GM19035 (cell line): ENCODE data around the gene AMZ2.
"Not testable (repeated sequence)": the region's sequence is repeated elsewhere in the genome, so short reads cannot be mapped to it uniquely, and the experiment has no call there.

Experiments used
- ATAC-seq: cut with Tn5 transposase; IDR thresholded peaks from one replicate; pipeline ENCODE4 v1.9.1; 2021; ENCODE audit not compliant: unreplicated experiment

Gene AMZ2

GRCh38 chr17:68219429-68219828 is 28.4 kb upstream of the AMZ2 start:
- ATAC-seq = not testable (repeated sequence)

DNA sequence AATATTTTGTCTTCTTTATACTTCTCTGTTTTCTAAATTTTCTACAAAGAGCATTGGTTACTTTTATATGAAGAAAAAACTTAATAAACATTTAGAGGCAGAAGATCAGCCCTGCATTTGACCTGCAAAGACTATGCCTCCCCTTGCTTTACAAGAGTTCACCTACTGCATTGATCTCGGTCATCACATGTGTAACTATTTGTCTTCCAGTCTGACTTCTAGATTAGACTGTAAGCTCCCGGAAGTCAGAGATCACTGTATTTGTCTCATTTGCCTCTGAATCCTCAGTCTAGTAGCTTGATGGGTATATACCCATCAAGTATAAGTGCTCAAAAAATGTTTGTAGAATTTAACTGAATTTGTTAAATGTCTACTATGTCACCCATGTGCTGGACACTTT is 27.7 kb upstream of the AMZ2 start:
- ATAC-seq = not testable (repeated sequence)

DNA sequence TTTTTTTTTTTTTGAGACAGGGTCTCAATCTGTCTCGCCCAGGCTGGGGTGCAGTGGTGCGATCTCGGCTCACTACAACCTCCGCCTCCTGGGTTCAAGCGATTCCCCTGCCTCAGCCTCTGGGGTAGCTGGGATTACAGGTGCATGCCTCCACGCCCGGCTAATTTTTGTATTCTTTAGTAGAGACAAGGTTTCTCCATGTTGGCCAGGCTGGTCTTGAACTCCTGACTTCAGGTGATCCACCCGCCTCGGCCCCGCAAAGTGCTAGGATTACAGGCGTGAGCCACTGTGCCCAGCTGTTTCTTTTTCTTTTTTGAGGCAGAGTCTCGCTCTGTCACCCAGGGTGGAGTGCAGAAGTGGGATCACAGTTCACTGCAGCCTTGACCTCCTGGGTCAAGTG is 27.1 kb upstream of the AMZ2 start:
- not testable (repeated sequence) for ATAC-seq

GRCh38 chr17:68221786-68222185 is 26.1 kb upstream of the AMZ2 start:
- no peak for ATAC-seq

DNA sequence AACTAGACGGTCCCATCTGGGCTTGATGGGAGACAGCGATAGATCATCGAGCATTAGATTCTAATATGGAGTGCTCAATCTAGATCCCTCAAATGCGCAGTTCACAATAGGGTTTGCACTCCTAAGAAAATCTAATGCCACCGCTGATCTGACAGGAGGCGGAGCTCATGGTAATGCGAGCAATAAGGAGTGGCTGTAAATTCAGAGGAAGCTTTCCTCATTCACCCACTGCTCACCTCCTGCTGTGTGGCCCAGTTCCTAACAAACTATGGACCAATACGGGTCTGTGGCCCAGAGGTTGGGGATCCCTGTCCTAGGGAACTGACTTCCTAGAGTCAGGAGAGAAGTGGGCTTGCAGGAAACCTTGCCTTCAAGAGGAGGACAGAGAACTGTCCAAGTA is 25.2 kb upstream of the AMZ2 start:
- ATAC-seq = no peak

- not testable (repeated sequence) for ATAC-seq
Measured at GRCh38 chr17:68225055-68225454, 22.8 kb upstream of the AMZ2 start.

DNA sequence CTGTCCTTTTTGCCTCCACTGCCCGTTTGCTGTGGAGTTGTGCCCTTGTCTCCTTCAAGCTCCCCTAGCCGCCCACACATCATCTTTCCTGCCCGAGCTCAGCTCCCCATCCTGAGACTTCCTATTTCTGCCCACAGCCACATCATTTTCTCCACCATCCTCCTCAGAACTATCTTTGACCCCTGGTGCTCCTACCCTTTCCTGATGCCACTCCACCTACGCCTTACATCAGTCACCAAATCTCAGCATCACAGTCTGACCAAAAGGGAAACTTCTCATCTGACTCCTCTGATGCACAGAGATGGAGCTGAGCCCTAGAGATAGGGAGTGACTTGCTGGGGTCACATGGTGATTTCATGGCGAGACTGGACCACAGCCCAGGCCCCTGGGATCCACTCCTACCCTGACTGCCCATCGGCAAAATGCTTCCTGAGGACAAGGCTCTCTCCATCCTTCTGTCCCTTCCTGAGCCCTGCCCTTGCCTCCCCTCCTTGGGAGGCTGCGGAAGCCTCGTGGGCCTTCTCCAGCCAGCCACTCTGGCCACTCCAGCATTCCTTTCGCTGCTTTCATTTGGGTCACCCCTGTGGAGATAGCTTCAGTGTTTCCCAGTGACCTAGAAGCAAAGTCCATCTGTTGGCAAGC is 19.7 kb upstream of the AMZ2 start:
- not testable (repeated sequence) for ATAC-seq

DNA sequence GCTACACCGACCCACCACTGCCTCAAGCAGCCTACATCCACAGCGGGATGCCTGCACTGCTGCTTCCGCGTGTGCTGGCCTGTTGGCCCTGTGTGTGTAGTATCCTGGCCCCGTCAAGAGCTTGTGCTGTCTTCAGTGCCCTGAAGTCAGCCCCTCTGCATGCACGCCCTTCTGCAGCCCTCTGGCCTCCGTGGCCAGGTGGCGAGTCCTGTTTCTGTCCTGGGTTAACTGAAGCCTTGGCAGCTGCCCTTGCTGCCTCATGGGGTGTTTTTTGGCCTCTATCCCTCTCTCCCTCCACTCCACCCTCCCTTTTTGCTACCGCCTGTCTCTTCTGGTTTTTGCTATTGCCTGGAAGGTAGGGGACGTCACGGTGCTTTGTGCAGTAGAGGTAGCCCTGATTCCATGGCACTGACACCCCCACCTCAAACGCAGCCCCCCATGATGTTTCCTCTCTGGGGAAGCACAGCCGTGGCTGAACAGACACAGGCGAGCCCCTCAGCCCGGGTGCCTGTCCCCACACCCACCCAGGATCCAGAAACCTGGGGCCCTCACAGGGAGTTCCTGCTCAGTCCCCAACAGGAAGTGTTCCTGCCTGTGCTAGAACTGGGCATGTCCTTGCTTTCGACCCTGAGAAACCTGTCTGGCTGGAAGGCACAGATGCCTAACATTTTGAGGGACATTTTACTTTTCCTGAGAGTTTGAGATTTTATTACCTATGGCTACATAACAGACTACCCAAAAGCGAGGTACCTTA is 18.8 kb upstream of the AMZ2 start:
- no peak for ATAC-seq

GRCh38 chr17:68229619-68230018 is 18.2 kb upstream of the AMZ2 start:
- no peak for ATAC-seq

- not testable (repeated sequence) for ATAC-seq
Measured at GRCh38 chr17:68231131-68231530, 16.7 kb upstream of the AMZ2 start.

GRCh38 chr17:68231541-68231940 is 16.3 kb upstream of the AMZ2 start:
- ATAC-seq = no peak

DNA sequence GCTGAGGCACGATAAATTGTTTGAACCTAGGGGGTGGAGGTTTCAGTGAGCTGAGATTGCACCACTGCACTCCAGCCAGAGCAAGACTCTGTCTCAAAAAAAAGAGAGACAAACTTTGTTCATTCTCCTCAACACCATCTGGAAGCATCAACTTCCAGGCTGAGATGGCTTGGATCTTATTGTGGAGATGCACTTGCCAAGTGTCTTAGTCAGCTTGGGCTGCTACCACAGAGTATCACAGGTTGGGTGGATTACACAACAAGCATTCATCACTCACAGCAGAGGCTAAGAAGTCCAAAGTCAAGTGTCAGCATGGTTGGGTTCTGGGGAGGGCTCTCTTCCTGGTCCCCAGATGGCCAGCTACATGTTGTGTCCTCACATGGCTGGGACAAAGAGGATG is 15.1 kb upstream of the AMZ2 start:
- not testable (repeated sequence) for ATAC-seq

GRCh38 chr17:68234726-68235335 is 13.0 kb upstream of the AMZ2 start:
- not testable (repeated sequence) for ATAC-seq

- ATAC-seq = not testable (repeated sequence)
Measured at GRCh38 chr17:68235336-68235791, 12.5 kb upstream of the AMZ2 start.

DNA sequence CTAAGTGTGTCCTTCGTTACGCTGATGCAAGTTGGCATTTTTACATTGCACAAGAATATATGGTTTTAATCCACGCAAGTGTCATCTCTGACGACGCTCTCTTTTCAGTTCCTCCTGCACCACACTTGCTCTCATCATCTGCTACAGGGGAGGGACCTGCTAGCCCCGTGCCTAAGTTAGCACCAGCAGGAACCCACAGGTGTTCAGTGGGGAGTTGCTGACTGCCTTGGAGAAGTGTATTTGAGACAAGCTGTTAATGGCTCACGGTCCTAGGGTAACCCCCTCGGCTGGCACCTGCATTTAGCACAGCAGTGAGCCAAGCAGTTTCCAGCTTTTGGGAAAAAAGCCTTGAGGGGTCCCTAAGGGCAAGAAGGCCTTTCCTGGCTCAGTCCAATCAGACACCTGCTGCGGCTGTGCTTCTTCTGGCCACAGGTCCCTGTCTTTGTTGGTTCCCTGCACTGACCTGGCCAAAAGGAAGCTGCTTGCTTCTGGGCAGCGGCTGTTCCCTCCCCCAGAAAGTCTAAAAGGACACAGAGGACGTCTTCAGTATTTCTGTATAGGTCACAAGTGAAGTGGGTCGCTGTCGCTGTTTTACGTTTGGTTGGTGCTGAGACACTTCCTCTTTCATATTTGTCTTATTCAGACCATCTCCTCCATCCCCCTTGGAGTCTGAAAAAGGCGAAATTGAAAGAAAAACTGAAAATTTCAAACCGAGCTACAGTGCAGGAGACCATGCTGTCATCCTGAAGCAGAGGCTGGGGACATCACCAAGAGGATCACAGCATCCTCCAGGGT is 10.3 kb upstream of the AMZ2 start:
- peak; percentile 78 for ATAC-seq

GRCh38 chr17:68238164-68238870 is 9.5 kb upstream of the AMZ2 start:
- peak; percentile 5 for ATAC-seq

DNA sequence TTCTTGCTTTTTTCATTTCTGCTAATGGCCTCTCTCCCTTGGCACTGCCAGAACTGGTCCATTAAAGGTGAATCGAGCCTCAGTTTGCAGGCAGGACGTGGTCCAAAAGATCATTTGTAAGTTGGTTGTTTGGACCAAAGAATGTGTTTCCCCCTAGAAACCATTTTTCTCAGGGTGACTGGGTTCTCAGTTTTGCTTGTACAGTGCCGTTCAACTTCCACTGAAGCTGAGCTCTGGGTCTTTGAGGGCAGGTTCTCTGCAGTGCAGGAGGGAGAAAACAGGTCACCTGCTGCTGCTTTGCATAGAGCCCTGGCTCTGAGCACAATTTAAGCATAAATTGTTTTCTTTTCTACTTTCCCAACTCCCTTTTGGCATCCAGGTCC is 9.0 kb upstream of the AMZ2 start:
- ATAC-seq = no peak

DNA sequence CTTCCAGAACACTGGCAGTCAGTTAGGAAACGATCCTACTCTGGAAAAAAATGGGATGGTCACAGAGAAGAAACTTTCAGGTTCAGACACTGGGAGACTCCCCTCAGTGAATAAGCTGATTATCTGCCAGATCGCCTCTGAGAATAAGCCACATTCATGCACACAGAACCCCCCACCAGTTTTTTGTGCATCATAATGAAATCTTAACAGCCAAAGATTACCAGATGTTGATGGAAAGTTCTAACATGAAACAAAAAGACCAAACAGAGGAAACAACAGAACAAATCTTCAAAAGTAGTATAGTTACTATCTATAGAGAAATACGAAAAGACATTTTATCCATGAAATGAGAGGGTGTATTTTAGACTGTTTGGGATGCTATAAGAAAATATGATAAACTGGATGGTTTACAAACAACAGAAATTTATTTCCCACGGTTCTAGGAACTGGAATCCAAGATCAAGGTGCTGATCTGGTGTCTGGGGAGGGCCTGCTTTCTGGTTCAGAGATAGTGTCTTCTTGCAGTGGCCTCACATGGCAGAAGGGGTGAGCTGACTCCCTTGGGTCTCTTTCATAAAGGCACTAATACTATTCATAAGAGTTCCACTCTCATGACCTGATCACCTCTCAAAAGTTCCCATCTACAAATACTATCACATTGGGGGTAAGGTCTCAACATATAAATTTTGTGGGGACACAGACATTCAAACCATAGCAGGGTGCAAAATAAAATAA is 8.0 kb upstream of the AMZ2 start:
- no peak for ATAC-seq

- no peak for ATAC-seq
Measured at GRCh38 chr17:68246271-68247028, 1.4 kb upstream of the AMZ2 start.
